ENCODE data around the gene KIAA0825.

Gene KIAA0825

DNA sequence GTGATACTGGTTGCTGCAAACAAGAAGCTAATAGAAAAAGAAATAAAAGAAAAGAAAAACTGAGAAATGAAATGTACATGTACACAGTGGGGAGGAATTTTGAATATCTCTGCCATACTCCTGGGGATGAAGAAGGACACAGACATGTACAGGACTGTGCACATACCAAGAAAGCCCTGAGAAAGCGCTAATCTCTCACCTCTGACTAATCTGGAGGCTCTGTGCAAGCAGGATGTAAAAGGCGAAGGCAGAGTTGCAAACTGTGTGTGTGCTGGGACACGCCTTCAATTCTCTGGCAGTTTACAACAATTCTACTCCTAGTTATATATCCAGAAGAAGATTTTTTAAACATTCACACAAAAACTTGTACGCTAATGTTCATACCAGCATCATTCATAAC is 211.4 kb downstream of the KIAA0825 start:
- no peaks in the 10 kb centered on the region for H3K4me1 ChIP-seq (ENCODE audit: control insufficient read depth, insufficient read depth, low read length)

DNA sequence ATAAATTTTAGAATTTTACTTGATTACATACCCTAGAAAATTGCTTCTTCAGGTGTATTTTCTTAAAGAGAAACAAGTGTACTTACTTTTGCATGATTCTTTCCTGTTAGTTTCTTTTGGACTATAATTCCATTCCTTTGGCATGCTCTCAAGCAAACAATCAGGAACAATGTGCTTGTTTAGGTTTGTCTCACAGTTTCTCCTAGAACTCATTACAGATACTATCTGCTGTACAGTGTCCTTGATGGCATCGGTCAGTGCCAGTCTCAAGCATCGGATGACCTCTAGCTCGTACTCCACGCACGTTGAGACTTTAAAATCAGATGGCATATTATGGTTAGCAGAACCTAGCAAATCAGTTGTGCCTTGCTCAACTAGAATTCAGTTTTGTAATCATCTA is 214.9 kb downstream of the KIAA0825 start:
- Histone ChIP-seq H3K27ac (ENCODE audit: low read depth, low read length) (no peak overlapping the region), H3K4me3 (ENCODE audit: low read length) (no peak overlapping the region), H3K27me3 (ENCODE audit: control insufficient read depth, insufficient read depth, low read length) (no peaks in the 10 kb centered on the region), H3K9ac (ENCODE audit: low read length) (no peak overlapping the region), H3K36me3 (ENCODE audit: control insufficient read depth, insufficient read depth, low read length) (no peaks in the 10 kb centered on the region), H3K4me1 (ENCODE audit: control insufficient read depth, insufficient read depth, low read length) (no peaks in the 10 kb centered on the region)

More for the DNA sequence above, 211.4 kb downstream of the KIAA0825 start:
- H3K36me3 ChIP-seq (ENCODE audit: control insufficient read depth, insufficient read depth, low read length) = no peaks in the 10 kb centered on the region
- no peaks in the 10 kb centered on the region for H3K27me3 ChIP-seq (ENCODE audit: control insufficient read depth, insufficient read depth, low read length)
- H3K4me3 ChIP-seq (ENCODE audit: low read length) = no peak overlapping the region
- no peak overlapping the region for H3K9ac ChIP-seq (ENCODE audit: low read length)
- H3K27ac ChIP-seq (ENCODE audit: low read depth, low read length) = no peak overlapping the region

DNA sequence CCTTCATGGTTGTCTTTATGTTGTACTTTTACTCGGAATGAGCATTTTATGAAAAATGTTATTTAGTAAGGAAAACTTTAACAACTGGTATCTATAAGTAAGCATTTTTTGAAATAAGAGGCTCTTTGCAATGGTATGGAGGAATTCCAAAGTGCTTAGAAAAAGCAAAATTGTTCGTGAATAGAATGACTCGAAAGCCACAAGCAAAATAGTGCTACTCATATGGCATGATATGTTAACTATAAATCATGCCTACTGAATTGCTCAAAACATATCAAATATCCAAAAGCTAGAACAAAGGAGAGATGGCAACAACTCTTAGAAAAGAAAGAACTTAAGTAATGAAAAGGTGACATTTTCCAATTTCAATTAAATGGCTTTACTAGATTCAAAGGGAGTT is 216.3 kb downstream of the KIAA0825 start:
- no peak overlapping the region for H3K9ac ChIP-seq (ENCODE audit: low read length)
- H3K4me3 ChIP-seq (ENCODE audit: low read length) = no peak overlapping the region
- H3K27me3 ChIP-seq (ENCODE audit: control insufficient read depth, insufficient read depth, low read length) = no peaks in the 10 kb centered on the region
- H3K36me3 ChIP-seq (ENCODE audit: control insufficient read depth, insufficient read depth, low read length) = no peaks in the 10 kb centered on the region
- H3K4me1 ChIP-seq (ENCODE audit: control insufficient read depth, insufficient read depth, low read length) = no peaks in the 10 kb centered on the region
- no peak overlapping the region for H3K27ac ChIP-seq (ENCODE audit: low read depth, low read length)

DNA sequence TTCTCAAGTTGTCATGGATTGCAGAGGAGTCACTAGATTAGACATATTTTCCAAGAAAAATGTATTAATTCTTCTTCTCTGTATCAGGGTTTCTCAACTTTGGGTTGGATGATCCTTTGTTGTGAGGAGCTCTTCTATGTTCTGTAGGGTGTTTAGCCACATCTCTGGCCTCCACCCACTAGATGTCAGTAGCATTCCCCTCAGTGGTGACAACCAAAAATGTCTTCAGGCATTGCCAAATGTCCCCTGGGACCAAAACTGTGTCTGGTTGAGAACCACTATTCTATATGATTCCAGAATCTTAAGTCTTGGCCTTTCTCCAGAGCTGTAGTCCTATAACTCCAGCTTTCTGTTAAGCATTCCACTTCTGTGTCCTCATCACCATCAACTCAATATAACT is 220.9 kb downstream of the KIAA0825 start:
- Histone ChIP-seq H3K9ac (ENCODE audit: low read length) (no peak overlapping the region), H3K36me3 (ENCODE audit: control insufficient read depth, insufficient read depth, low read length) (no peaks in the 10 kb centered on the region), H3K27ac (ENCODE audit: low read depth, low read length) (no peak overlapping the region), H3K27me3 (ENCODE audit: control insufficient read depth, insufficient read depth, low read length) (no peaks in the 10 kb centered on the region), H3K4me1 (ENCODE audit: control insufficient read depth, insufficient read depth, low read length) (no peaks in the 10 kb centered on the region), H3K4me3 (ENCODE audit: low read length) (no peak overlapping the region)

DNA sequence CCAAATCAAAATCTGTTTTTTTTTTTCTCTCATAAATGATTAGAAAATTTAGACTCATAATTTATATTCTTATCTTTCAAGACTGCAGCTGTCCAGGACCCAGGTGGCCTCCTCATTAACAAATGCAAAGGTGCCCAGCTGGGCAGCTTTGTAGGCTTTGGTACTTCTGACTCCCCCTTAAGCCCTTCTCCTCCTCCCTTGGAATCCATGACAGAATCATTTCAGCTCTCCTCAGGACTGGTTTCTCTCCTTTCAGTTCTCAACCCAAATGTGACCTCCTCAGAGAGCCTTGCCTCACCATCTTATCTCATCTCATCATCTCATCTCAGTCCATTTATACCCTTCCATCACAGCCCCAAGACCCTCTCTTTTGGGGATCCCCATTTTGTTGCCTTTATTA is 221.7 kb downstream of the KIAA0825 start:
- no peak overlapping the region for H3K4me3 ChIP-seq (ENCODE audit: low read length)

DNA sequence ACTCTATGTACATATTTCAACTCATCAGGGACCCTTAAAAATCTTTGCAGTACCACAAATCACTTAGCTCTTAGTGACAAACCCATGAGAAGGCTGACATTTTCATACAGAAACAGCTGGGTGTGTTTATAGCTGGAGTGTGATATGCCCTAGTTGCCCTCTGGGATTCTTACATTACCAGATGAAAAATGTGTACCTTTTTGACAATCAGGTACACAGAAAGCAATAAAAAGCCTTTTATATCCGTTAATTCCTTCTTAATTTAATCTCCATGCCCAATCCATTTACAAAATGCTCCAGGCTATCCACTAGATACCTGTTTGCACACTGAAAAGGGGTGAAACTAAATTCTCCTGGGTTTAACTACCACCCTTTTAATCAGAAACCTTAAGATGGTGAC is 222.9 kb downstream of the KIAA0825 start:
- no peak overlapping the region for H3K27ac ChIP-seq (ENCODE audit: low read depth, low read length)
- no peaks in the 10 kb centered on the region for H3K27me3 ChIP-seq (ENCODE audit: control insufficient read depth, insufficient read depth, low read length)
- H3K36me3 ChIP-seq (ENCODE audit: control insufficient read depth, insufficient read depth, low read length) = no peaks in the 10 kb centered on the region
- H3K9ac ChIP-seq (ENCODE audit: low read length) = no peak overlapping the region
- no peak overlapping the region for H3K4me3 ChIP-seq (ENCODE audit: low read length)
- H3K4me1 ChIP-seq (ENCODE audit: control insufficient read depth, insufficient read depth, low read length) = no peaks in the 10 kb centered on the region

More for the DNA sequence above, 221.7 kb downstream of the KIAA0825 start:
- H3K27me3 ChIP-seq (ENCODE audit: control insufficient read depth, insufficient read depth, low read length) = no peaks in the 10 kb centered on the region
- H3K36me3 ChIP-seq (ENCODE audit: control insufficient read depth, insufficient read depth, low read length) = no peaks in the 10 kb centered on the region
- H3K27ac ChIP-seq (ENCODE audit: low read depth, low read length) = no peak overlapping the region
- no peaks in the 10 kb centered on the region for H3K4me1 ChIP-seq (ENCODE audit: control insufficient read depth, insufficient read depth, low read length)
- no peak overlapping the region for H3K9ac ChIP-seq (ENCODE audit: low read length)

DNA sequence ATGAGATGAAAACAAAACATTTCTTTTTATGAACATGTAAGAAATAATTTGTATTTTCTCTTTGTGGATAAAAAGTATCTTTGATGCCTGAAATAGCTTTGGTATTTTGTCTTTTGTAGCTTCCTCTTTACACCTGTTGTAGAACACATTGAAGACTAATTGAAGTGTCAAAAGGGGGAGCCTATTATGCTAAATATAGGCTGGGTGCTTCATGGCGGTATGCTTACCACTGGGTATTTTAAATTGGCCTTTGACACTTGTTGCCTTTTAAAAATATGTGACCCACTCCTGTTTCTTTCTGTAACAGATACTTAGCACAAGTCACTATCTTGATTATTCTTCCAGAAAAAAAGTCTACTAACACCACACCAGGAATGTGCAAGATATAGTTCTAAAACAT is 226.4 kb downstream of the KIAA0825 start:
- Histone ChIP-seq H3K4me3 (ENCODE audit: low read length) (no peak overlapping the region), H3K27me3 (ENCODE audit: control insufficient read depth, insufficient read depth, low read length) (no peaks in the 10 kb centered on the region), H3K36me3 (ENCODE audit: control insufficient read depth, insufficient read depth, low read length) (no peaks in the 10 kb centered on the region)

DNA sequence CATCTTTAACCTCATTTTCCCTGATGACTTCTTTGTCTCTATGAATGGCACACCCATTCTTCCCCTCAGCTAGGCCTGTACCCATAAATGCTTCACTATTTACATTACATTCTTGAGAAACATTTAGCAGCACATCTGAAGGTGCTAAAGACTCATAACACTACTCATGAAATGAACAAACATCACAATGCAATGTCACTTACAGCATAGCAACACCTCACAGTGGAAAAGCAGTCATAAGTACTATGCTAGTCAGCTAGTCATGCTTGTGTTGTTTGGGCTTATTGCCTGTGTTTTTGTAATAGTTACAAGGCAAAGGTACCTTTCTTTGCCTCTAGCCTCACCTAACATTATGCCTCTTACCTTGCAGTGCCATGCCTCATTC is 228.9 kb downstream of the KIAA0825 start:
- Histone ChIP-seq H3K4me3 (ENCODE audit: low read length) (no peak overlapping the region), H3K9ac (ENCODE audit: low read length) (no peak overlapping the region), H3K36me3 (ENCODE audit: control insufficient read depth, insufficient read depth, low read length) (no peaks in the 10 kb centered on the region), H3K4me1 (ENCODE audit: control insufficient read depth, insufficient read depth, low read length) (no peaks in the 10 kb centered on the region), H3K27ac (ENCODE audit: low read depth, low read length) (no peak overlapping the region), H3K27me3 (ENCODE audit: control insufficient read depth, insufficient read depth, low read length) (no peaks in the 10 kb centered on the region)

More for the DNA sequence above, 226.4 kb downstream of the KIAA0825 start:
- H3K4me1 ChIP-seq (ENCODE audit: control insufficient read depth, insufficient read depth, low read length) = no peaks in the 10 kb centered on the region
- H3K9ac ChIP-seq (ENCODE audit: low read length) = no peak overlapping the region
- H3K27ac ChIP-seq (ENCODE audit: low read depth, low read length) = no peak overlapping the region

DNA sequence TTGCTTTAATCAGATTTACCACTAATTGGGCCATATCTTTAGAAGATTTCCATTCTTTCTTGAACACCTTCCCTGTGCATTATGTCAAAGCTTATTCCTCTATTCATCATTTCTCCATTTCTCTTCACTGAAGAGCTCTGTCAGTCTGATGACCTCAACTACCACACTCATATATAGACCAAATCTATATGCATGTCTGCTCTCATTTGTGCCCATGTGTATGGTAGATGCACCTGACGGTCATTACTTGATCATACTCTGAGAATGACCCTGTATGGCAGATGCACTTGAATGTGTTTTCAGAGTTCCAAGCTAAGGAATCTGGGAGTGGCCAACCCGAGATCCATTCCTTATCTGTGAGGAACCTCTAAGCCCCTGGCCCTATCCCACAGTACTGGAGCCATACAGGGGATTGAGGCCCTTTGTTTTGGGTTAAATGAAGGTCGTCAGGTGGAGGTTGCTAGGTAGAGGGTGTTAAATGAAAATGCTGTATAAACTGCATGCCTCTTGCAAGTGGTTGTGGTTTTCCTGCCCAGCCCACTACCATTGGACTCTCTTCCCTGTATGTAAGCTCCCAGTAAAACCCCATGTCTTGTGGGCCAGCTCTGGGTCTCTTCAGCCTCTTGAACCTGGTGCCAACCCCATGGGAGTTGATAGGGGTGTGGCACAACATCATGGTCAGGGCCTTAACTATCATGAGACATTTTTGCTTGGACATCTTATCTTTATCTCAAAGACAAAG is 229.5 kb downstream of the KIAA0825 start:
- Histone ChIP-seq H3K4me3 (ENCODE audit: low read length) (no peak overlapping the region), H3K27ac (ENCODE audit: low read depth, low read length) (no peak overlapping the region), H3K9ac (ENCODE audit: low read length) (no peak overlapping the region), H3K36me3 (ENCODE audit: control insufficient read depth, insufficient read depth, low read length) (no peaks in the 10 kb centered on the region), H3K27me3 (ENCODE audit: control insufficient read depth, insufficient read depth, low read length) (no peaks in the 10 kb centered on the region), H3K4me1 (ENCODE audit: control insufficient read depth, insufficient read depth, low read length) (no peaks in the 10 kb centered on the region)

DNA sequence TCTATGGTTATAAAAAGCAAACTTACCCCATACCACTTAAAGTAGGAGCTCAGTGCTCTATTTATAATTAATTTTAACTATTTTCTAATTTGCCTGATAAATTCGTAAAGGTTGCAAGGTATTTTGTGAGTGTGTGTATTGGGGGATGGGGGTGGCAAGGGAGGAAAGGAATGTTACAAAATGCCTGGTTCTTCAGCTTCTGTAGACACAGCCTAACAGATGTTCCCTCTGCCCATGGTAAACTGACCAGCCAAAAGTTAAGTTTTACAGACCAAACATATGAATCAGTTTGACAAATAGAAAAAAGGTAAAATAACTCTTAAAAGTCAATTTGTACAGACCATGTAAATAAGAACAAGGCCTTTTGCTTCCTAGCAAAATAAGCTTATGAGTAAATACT is 232.6 kb downstream of the KIAA0825 start:
- H3K27me3 ChIP-seq (ENCODE audit: control insufficient read depth, insufficient read depth, low read length) = no peaks in the 10 kb centered on the region
- H3K36me3 ChIP-seq (ENCODE audit: control insufficient read depth, insufficient read depth, low read length) = no peaks in the 10 kb centered on the region
- H3K4me3 ChIP-seq (ENCODE audit: low read length) = no peak overlapping the region
- no peaks in the 10 kb centered on the region for H3K4me1 ChIP-seq (ENCODE audit: control insufficient read depth, insufficient read depth, low read length)
- H3K27ac ChIP-seq (ENCODE audit: low read depth, low read length) = no peak overlapping the region
- no peak overlapping the region for H3K9ac ChIP-seq (ENCODE audit: low read length)

DNA sequence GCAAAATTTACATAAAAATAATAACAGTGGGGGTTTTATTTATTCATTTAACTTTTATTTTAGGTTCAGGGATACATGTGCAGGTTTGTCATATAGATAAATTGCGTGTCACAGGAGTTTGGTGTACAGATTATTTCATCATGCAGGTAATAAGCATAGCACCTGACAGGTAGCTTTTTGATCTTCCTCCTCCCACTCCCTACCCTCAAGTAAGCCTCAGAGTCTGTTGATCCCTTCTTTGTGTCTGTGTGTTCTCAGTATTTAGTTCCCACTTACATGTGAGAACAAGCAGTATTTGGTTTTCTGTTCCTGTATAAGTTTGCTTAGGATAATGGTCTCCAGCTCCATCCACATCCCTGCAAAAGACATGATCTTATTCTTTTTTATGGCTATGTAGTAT is 240.3 kb downstream of the KIAA0825 start:
- H3K27me3 ChIP-seq (ENCODE audit: control insufficient read depth, insufficient read depth, low read length) = no peaks in the 10 kb centered on the region
- H3K27ac ChIP-seq (ENCODE audit: low read depth, low read length) = no peak overlapping the region
- H3K36me3 ChIP-seq (ENCODE audit: control insufficient read depth, insufficient read depth, low read length) = no peaks in the 10 kb centered on the region
- no peak overlapping the region for H3K4me3 ChIP-seq (ENCODE audit: low read length)
- no peaks in the 10 kb centered on the region for H3K4me1 ChIP-seq (ENCODE audit: control insufficient read depth, insufficient read depth, low read length)
- no peak overlapping the region for H3K9ac ChIP-seq (ENCODE audit: low read length)

DNA sequence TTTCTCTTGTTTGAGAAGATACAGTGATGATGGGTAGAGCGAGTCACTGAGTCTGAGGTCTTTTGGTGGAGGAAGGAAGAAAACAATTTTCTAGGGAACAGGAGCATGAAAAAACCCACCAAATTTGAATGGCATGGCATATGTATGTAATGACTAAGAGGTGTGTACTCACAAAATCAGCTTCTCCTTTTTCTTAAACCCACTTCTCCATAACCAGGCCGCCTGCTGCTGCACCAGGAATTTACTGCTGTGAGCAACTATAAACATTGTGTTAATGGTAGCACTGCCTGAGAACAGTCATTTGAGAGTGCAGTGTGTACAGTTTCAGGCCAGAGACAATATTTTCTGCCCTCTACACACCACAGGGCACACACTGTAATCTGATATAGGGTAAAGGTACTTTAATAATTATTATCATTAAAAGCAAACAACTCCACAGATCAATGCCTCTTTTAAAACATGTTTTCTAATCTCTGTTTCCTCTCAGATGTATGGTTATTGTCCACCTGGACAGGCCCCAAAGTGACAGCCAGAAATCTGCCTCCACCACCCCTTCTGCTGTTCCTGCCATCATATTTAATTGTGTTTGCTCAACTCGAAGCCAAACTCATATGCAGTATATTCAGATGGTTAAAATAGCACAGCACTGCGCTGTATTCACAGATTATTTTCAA is 241.6 kb downstream of the KIAA0825 start:
- H3K27ac ChIP-seq (ENCODE audit: low read depth, low read length) = no peak overlapping the region
- H3K27me3 ChIP-seq (ENCODE audit: control insufficient read depth, insufficient read depth, low read length) = no peaks in the 10 kb centered on the region
- H3K36me3 ChIP-seq (ENCODE audit: control insufficient read depth, insufficient read depth, low read length) = no peaks in the 10 kb centered on the region
- H3K4me1 ChIP-seq (ENCODE audit: control insufficient read depth, insufficient read depth, low read length) = no peaks in the 10 kb centered on the region
- H3K9ac ChIP-seq (ENCODE audit: low read length) = no peak overlapping the region
- no peak overlapping the region for H3K4me3 ChIP-seq (ENCODE audit: low read length)

DNA sequence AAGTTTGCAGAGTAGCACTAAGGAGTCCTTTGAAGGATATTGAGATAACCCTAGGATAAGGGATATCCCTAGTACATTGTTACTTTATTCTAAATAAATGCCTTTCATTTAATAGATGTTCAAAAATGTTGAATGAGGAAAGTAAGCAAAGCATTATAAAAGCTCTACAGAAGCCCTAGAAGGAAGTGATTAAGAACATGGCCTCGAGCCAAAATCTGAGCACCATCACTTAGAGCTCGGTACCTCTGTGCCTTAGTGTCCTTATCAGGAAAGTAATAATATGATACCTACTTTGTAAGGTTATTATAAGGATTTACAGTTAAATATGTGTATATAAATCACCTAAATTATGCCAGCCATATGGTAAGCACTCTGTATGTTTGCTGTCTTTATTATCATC is 242.6 kb downstream of the KIAA0825 start:
- H3K27ac ChIP-seq (ENCODE audit: low read depth, low read length) = no peak overlapping the region
- H3K4me1 ChIP-seq (ENCODE audit: control insufficient read depth, insufficient read depth, low read length) = no peaks in the 10 kb centered on the region
- H3K27me3 ChIP-seq (ENCODE audit: control insufficient read depth, insufficient read depth, low read length) = no peaks in the 10 kb centered on the region
- no peaks in the 10 kb centered on the region for H3K36me3 ChIP-seq (ENCODE audit: control insufficient read depth, insufficient read depth, low read length)
- H3K4me3 ChIP-seq (ENCODE audit: low read length) = no peak overlapping the region
- H3K9ac ChIP-seq (ENCODE audit: low read length) = no peak overlapping the region

Data from rectal smooth muscle tissue (tissue), 1 donor.